Stimulated activated effector memory CD8-positive, alpha-beta T cell treated with anti-CD3 and anti-CD28 coated beads, Interleukin-12 subunit alpha, Interleukin-12 subunit beta, amount 100 ng/mL, for 72 hours (primary cell): ENCODE results near the gene ZNF581.

Experiments
- ATAC-seq: fragments of 150-1000 bp; cut with Tn5 transposase; 2 replicates; pipeline ENCODE4 v1.10.0; 2021
- DNase-seq, 2 donors: peaks; one replicate each; pipeline ENCODE4 v3.0.0; 2021 to 2022; ENCODE audit warnings: low spot score in 2 of 2
- H3K27ac Mint-ChIP-seq: one replicate; pipeline ENCODE4 v1.8.0; 2022; ENCODE audit warnings: mild to moderate bottlenecking, mixed read lengths
- H3K36me3 Mint-ChIP-seq: one replicate; pipeline ENCODE4 v1.8.0; 2022; ENCODE audit warnings: mild to moderate bottlenecking, mixed read lengths
- H3K4me1 Mint-ChIP-seq: one replicate; pipeline ENCODE4 v1.8.0; 2022; ENCODE audit warnings: mixed read lengths
- H3K4me3 Mint-ChIP-seq: one replicate; pipeline ENCODE4 v1.8.0; 2022; ENCODE audit warnings: mild to moderate bottlenecking, mixed read lengths
- H3K9me3 Mint-ChIP-seq: one replicate; pipeline ENCODE4 v1.8.0; 2022; ENCODE audit warnings: mixed read lengths

Gene ZNF581

GRCh38 chr19:55605207-55605636 lies 38.2 kb upstream of the ZNF581 start:
- Mint-ChIP-seq H3K27ac (peak overlapping the region; percentile 94), H3K4me1 (peaks cover 69% of the 10 kb centered on the region), H3K9me3 (no peaks in the 10 kb centered on the region), H3K4me3 (peak overlapping the region; percentile 91), H3K36me3 (peaks cover 51% of the 10 kb centered on the region)
- ATAC-seq (peak; percentile 84), DNase-seq (peak; percentile 98 to 99)

GRCh38 chr19:55605637-55606470 lies 37.6 kb upstream of the ZNF581 start, which contains the start of gene ZNF865:
ZNF865 (plus strand) TSS chr19:55605647; CDS start chr19:55613619, 7,972 bp downstream.
- Mint-ChIP-seq H3K4me3 (peak within 1 kb of the TSS; percentile 91), H3K4me1 (peaks cover 73% of the 10 kb centered on the region), H3K36me3 (peaks cover 50% of the 10 kb centered on the region), H3K27ac (peak within 1 kb of the TSS; percentile 94), H3K9me3 (no peaks in the 10 kb centered on the region)
- ATAC-seq (peak; percentile 60), DNase-seq (peak; percentile 40 to 85)

- Mint-ChIP-seq H3K27ac (peak overlapping the region; percentile 94), H3K4me3 (peak overlapping the region; percentile 91), H3K4me1 (peaks cover 73% of the 10 kb centered on the region), H3K36me3 (peaks cover 44% of the 10 kb centered on the region), H3K9me3 (no peaks in the 10 kb centered on the region)
- DNase-seq (no peak), ATAC-seq (no peak)
Measured at GRCh38 chr19:55606471-55606787, 37.0 kb upstream of the ZNF581 start.

- ATAC-seq = no peak
Measured at GRCh38 chr19:55606817-55607216, 36.6 kb upstream of the ZNF581 start.

GRCh38 chr19:55609326-55609725 lies 34.1 kb upstream of the ZNF581 start:
- Mint-ChIP-seq H3K27ac (no peak overlapping the region), H3K9me3 (no peaks in the 10 kb centered on the region), H3K4me1 (peaks cover 75% of the 10 kb centered on the region), H3K36me3 (peaks cover 37% of the 10 kb centered on the region), H3K4me3 (no peak overlapping the region)
- DNase-seq (no peak), ATAC-seq (no peak)

More at GRCh38 chr19:55606817-55607216, 36.6 kb upstream of the ZNF581 start:
- Mint-ChIP-seq H3K9me3 (no peaks in the 10 kb centered on the region), H3K4me1 (peaks cover 73% of the 10 kb centered on the region), H3K36me3 (peaks cover 40% of the 10 kb centered on the region), H3K4me3 (peak overlapping the region; percentile 91), H3K27ac (peak overlapping the region; percentile 94)
- no peak for DNase-seq

- peak overlapping the region; percentile 83 for H3K27ac Mint-ChIP-seq
- no peak for DNase-seq
- no peak for ATAC-seq
- H3K4me3 Mint-ChIP-seq = no peak overlapping the region
- H3K4me1 Mint-ChIP-seq = peaks cover 61% of the 10 kb centered on the region
- no peaks in the 10 kb centered on the region for H3K9me3 Mint-ChIP-seq
- H3K36me3 Mint-ChIP-seq = peaks cover 27% of the 10 kb centered on the region
Measured at GRCh38 chr19:55611300-55611982, 32.0 kb upstream of the ZNF581 start.

GRCh38 chr19:55611983-55612645 lies 31.3 kb upstream of the ZNF581 start:
- no peaks in the 10 kb centered on the region for H3K9me3 Mint-ChIP-seq
- peak overlapping the region; percentile 83 for H3K27ac Mint-ChIP-seq
- H3K36me3 Mint-ChIP-seq = peaks cover 27% of the 10 kb centered on the region
- H3K4me1 Mint-ChIP-seq = peaks cover 54% of the 10 kb centered on the region
- no peak for ATAC-seq
- H3K4me3 Mint-ChIP-seq = no peak overlapping the region
- DNase-seq = no peak

- Mint-ChIP-seq H3K4me1 (peaks cover 42% of the 10 kb centered on the region), H3K4me3 (no peak overlapping the region), H3K9me3 (no peaks in the 10 kb centered on the region), H3K36me3 (peaks cover 36% of the 10 kb centered on the region), H3K27ac (peak overlapping the region; percentile 83)
- ATAC-seq = no peak
- DNase-seq = no peak
Measured at GRCh38 chr19:55613396-55613795, 30.1 kb upstream of the ZNF581 start.

GRCh38 chr19:55613930-55614710 lies 29.3 kb upstream of the ZNF581 start:
- H3K4me1 Mint-ChIP-seq = peaks cover 38% of the 10 kb centered on the region
- no peak for ATAC-seq
- H3K9me3 Mint-ChIP-seq = no peaks in the 10 kb centered on the region
- peaks cover 38% of the 10 kb centered on the region for H3K36me3 Mint-ChIP-seq
- no peak overlapping the region for H3K27ac Mint-ChIP-seq
- no peak overlapping the region for H3K4me3 Mint-ChIP-seq
- DNase-seq = no peak

GRCh38 chr19:55614711-55615542 lies 28.5 kb upstream of the ZNF581 start:
- peaks cover 31% of the 10 kb centered on the region for H3K4me1 Mint-ChIP-seq
- ATAC-seq (no peak), DNase-seq (no peak)
- H3K9me3 Mint-ChIP-seq = no peaks in the 10 kb centered on the region
- H3K36me3 Mint-ChIP-seq = peaks cover 36% of the 10 kb centered on the region
- no peak overlapping the region for H3K27ac Mint-ChIP-seq
- H3K4me3 Mint-ChIP-seq = no peak overlapping the region

GRCh38 chr19:55615543-55616394 lies 27.7 kb upstream of the ZNF581 start:
- DNase-seq (no peak), ATAC-seq (no peak)
- no peaks in the 10 kb centered on the region for H3K9me3 Mint-ChIP-seq
- peaks cover 24% of the 10 kb centered on the region for H3K4me1 Mint-ChIP-seq
- no peak overlapping the region for H3K4me3 Mint-ChIP-seq
- H3K36me3 Mint-ChIP-seq = peaks cover 41% of the 10 kb centered on the region
- H3K27ac Mint-ChIP-seq = no peak overlapping the region

GRCh38 chr19:55616395-55616875 lies 27.0 kb upstream of the ZNF581 start:
- peaks cover 43% of the 10 kb centered on the region for H3K36me3 Mint-ChIP-seq
- no peak overlapping the region for H3K27ac Mint-ChIP-seq
- peaks cover 17% of the 10 kb centered on the region for H3K4me1 Mint-ChIP-seq
- H3K4me3 Mint-ChIP-seq = no peak overlapping the region
- ATAC-seq (no peak), DNase-seq (no peak)
- H3K9me3 Mint-ChIP-seq = no peaks in the 10 kb centered on the region

GRCh38 chr19:55617426-55617825 lies 26.0 kb upstream of the ZNF581 start:
- H3K4me3 Mint-ChIP-seq = no peak overlapping the region
- H3K9me3 Mint-ChIP-seq = no peaks in the 10 kb centered on the region
- peaks cover 43% of the 10 kb centered on the region for H3K36me3 Mint-ChIP-seq
- no peak for DNase-seq
- H3K27ac Mint-ChIP-seq = no peak overlapping the region
- H3K4me1 Mint-ChIP-seq = peaks cover 9% of the 10 kb centered on the region
- ATAC-seq = no peak
